ENCODE data around the gene CD300E. TPM values are rescaled to one million over a fixed set of nuclear protein-coding genes. Genes with fewer than 3 reads are reported as not detected.

Gene CD300E
- total and polyA plus RNA-seq, 2 donors (not counting 3 experiments of a cell fraction or from before 2014, with no cell fraction given): not detected

DNA sequence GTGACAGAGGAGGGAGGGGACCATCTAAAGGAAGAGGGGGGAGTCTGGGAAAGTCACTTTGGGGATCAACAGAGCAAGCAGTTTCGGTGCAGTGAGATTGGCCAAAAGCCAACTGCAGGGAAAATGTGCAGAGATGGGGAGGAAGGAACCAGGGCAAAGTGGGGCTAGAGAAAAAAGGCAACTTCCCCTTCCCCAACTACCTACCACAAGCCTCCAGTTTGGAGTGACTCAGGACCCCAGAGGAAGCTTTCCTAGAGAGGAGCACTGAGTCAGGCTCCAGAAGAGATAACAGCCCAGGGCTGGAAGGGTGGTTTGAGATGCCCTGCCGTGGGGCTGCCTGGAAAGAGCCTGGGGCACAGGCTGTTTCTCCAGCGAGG is 24.5 kb downstream of the CD300E start:
- Histone ChIP-seq H2AFZ (ENCODE audit: low read depth, low read length) (no peak overlapping the region), H3K4me2 (ENCODE audit: insufficient read depth, low read length) (no peak overlapping the region), H4K20me1 (replicated peaks; ENCODE audit: control insufficient read depth, extremely low read depth, insufficient read depth, low read length) (no peaks in the 10 kb centered on the region), H3K79me2 (ENCODE audit: control insufficient read depth, insufficient read depth, low read length) (no peaks in the 10 kb centered on the region), H3K9ac (replicated peaks; ENCODE audit: extremely low read depth, insufficient read depth, low read length) (no peak overlapping the region), H3K36me3 (ENCODE audit: control insufficient read depth in 2 of 2, extremely low read depth in 1 of 2, insufficient read depth in 2 of 2, low read length in 2 of 2) (no peaks in the 10 kb centered on the region), H3K9me3 (replicated peaks; ENCODE audit: control insufficient read depth, insufficient read depth, low read length) (no peaks in the 10 kb centered on the region), H3K4me1 (ENCODE audit: control insufficient read depth, extremely low read depth, insufficient read depth, low read length) (no peaks in the 10 kb centered on the region), H3K27ac (ENCODE audit: insufficient read depth, low read depth, low read length) (no peak overlapping the region), H3K27me3 (ENCODE audit: control insufficient read depth in 2 of 2, insufficient read depth in 2 of 2, low read length in 2 of 2) (no peaks in the 10 kb centered on the region), H3K9me1 (replicated peaks; ENCODE audit: control insufficient read depth, extremely low read depth, insufficient read depth, low read length) (no peaks in the 10 kb centered on the region), H3K4me3 (replicated peaks in 1 of 3; ENCODE audit: insufficient read depth in 1 of 3, low read depth in 1 of 3, low read length in 3 of 3) (no peak overlapping the region)
- DNase-seq (ENCODE audit: low read depth, low spot score) (no peak), FAIRE-seq (no peak)
- intact Hi-C loops (cut with micrococcal nuclease) (no loop called here), dilution Hi-C loops (cut with MboI; ENCODE audit: extremely low pct_ligation_motif_present, low sequenced_read_pairs) (no loop called here)
- no peak for TF ChIP-seq POLR2A (IDR thresholded peaks at IDR 0.05; ENCODE audit: low read depth, low read length)
- no peak for TF ChIP-seq FOS (IDR thresholded peaks at IDR 0.05; ENCODE audit: borderline replicate concordance, insufficient read depth, low read length)
- TF ChIP-seq, protein P1, sequence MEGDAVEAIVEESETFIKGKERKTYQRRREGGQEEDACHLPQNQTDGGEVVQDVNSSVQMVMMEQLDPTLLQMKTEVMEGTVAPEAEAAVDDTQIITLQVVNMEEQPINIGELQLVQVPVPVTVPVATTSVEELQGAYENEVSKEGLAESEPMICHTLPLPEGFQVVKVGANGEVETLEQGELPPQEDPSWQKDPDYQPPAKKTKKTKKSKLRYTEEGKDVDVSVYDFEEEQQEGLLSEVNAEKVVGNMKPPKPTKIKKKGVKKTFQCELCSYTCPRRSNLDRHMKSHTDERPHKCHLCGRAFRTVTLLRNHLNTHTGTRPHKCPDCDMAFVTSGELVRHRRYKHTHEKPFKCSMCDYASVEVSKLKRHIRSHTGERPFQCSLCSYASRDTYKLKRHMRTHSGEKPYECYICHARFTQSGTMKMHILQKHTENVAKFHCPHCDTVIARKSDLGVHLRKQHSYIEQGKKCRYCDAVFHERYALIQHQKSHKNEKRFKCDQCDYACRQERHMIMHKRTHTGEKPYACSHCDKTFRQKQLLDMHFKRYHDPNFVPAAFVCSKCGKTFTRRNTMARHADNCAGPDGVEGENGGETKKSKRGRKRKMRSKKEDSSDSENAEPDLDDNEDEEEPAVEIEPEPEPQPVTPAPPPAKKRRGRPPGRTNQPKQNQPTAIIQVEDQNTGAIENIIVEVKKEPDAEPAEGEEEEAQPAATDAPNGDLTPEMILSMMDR (IDR thresholded peaks at IDR 0.05; ENCODE audit: extremely low read depth in 1 of 2, insufficient read depth in 1 of 2, low read depth in 1 of 2, low read length in 2 of 2): no peak
- TF ChIP-seq POLR2AphosphoS5 (IDR thresholded peaks at IDR 0.05; ENCODE audit: insufficient read depth, low read depth, low read length): no peak
- TF ChIP-seq, protein P2, sequence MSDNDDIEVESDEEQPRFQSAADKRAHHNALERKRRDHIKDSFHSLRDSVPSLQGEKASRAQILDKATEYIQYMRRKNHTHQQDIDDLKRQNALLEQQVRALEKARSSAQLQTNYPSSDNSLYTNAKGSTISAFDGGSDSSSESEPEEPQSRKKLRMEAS (IDR thresholded peaks at IDR 0.05; ENCODE audit: insufficient read depth, insufficient read length): no peak
- ChIA-PET POLR2A (no interaction called here), CTCF (no interaction called here)
- BruUV-seq (replicated peaks): no TSS peak

DNA sequence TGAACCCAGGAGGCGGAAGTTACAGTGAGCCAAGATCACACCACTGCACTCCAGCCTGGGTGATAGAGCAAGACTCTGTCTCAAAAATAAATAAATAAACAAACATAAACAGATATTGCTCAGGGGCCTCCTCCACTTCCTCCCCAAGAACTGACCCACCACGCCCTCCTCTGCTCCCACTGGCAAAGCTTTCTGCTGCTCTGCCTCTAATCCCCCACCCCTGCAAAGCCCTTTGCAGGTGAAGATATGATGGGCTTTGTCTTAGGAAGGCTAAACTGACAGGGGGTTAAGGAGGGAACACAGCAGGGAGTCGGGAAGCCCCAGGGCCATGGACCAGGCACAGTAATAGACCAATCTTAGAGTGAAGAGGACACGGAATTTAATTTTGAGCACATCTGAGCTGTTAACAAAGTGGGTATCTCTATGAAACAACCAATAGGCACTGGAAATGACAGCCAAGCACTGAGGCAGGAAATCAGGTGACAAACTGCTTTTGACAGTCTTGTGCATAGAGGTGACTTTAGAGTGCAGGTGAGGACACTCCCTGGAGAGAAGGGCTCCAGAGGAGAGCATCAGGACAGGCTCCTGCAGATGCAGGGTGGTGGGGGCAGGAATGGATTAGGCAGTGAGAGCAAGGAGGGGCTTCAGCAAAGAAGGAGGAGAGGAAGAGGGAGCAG is 25.1 kb downstream of the CD300E start:
- DNase-seq (ENCODE audit: low read depth, low spot score) (no peak), FAIRE-seq (no peak)
- intact Hi-C loops (cut with micrococcal nuclease): no loop called here
- Histone ChIP-seq H3K36me3 (ENCODE audit: control insufficient read depth in 2 of 2, extremely low read depth in 1 of 2, insufficient read depth in 2 of 2, low read length in 2 of 2) (no peaks in the 10 kb centered on the region), H3K27ac (ENCODE audit: insufficient read depth, low read depth, low read length) (no peak overlapping the region), H3K4me1 (ENCODE audit: control insufficient read depth, extremely low read depth, insufficient read depth, low read length) (no peaks in the 10 kb centered on the region), H3K9ac (replicated peaks; ENCODE audit: extremely low read depth, insufficient read depth, low read length) (no peak overlapping the region), H3K27me3 (ENCODE audit: control insufficient read depth in 2 of 2, insufficient read depth in 2 of 2, low read length in 2 of 2) (no peaks in the 10 kb centered on the region), H3K4me3 (replicated peaks in 1 of 3; ENCODE audit: insufficient read depth in 1 of 3, low read depth in 1 of 3, low read length in 3 of 3) (no peak overlapping the region), H4K20me1 (replicated peaks; ENCODE audit: control insufficient read depth, extremely low read depth, insufficient read depth, low read length) (no peaks in the 10 kb centered on the region), H2AFZ (ENCODE audit: low read depth, low read length) (no peak overlapping the region), H3K9me1 (replicated peaks; ENCODE audit: control insufficient read depth, extremely low read depth, insufficient read depth, low read length) (no peaks in the 10 kb centered on the region), H3K9me3 (replicated peaks; ENCODE audit: control insufficient read depth, insufficient read depth, low read length) (no peaks in the 10 kb centered on the region), H3K4me2 (ENCODE audit: insufficient read depth, low read length) (no peak overlapping the region), H3K79me2 (ENCODE audit: control insufficient read depth, insufficient read depth, low read length) (no peaks in the 10 kb centered on the region)
- POLR2A ChIA-PET: no interaction called here
- BruUV-seq (replicated peaks): no TSS peak
- TF ChIP-seq, protein P1 (IDR thresholded peaks at IDR 0.05; ENCODE audit: extremely low read depth in 1 of 2, insufficient read depth in 1 of 2, low read depth in 1 of 2, low read length in 2 of 2): no peak
- TF ChIP-seq MYC (IDR thresholded peaks at IDR 0.05; ENCODE audit: low read depth, low read length): no peak
- TF ChIP-seq, protein P2 (IDR thresholded peaks at IDR 0.05; ENCODE audit: insufficient read depth, insufficient read length): no peak
- no peak for TF ChIP-seq POLR2AphosphoS5 (IDR thresholded peaks at IDR 0.05; ENCODE audit: insufficient read depth, low read depth, low read length)
- no peak for TF ChIP-seq JUN (IDR thresholded peaks at IDR 0.05; ENCODE audit: borderline replicate concordance, insufficient read depth, insufficient read length, low read depth)
- no peak for TF ChIP-seq EZH2 (IDR thresholded peaks at IDR 0.05; ENCODE audit: borderline replicate concordance, low read depth, low read length, severe bottlenecking)
- TF ChIP-seq FOS (IDR thresholded peaks at IDR 0.05; ENCODE audit: borderline replicate concordance, insufficient read depth, low read length): no peak
- no peak for TF ChIP-seq POLR2A (IDR thresholded peaks at IDR 0.05; ENCODE audit: low read depth, low read length)
- no peak for TF ChIP-seq GATA2 (IDR thresholded peaks at IDR 0.05; ENCODE audit: insufficient read depth, insufficient read length, low read depth, low read length)
- CTCF ChIA-PET: no interaction called here
- dilution Hi-C loops (cut with MboI; ENCODE audit: extremely low pct_ligation_motif_present, low sequenced_read_pairs): no loop called here

Measured in endothelial cell of umbilical vein (primary cell).